HCT116 (cell line): ENCODE results near the gene DOCK11. TPM values are rescaled to one million over a fixed set of nuclear protein-coding genes. Genes with fewer than 3 reads are reported as not detected.

Experiments
- ATAC-seq: fragments of 200-7000 bp; cut with Tn5 transposase; 2 replicates; pipeline ENCODE4 v1.9.1; 2020; ENCODE audit warnings: mild to moderate bottlenecking, moderate library complexity
- BruUV-seq: library from RNA; stranded (reverse); fragments of 400-500 nt; replicated peaks from 2 replicates; lab custom pipeline; 2021; lab: Mats Ljungman, UMichigan
- CTCF ChIA-PET: fragments of 300-600 bp; sonication (Branson Sonifier 250); formaldehyde crosslinking; loops from one replicate; lab custom pipeline; 2021; ENCODE audit warnings: antibody characterized with exemption; lab: Charles Lee
- POLR2A ChIA-PET: fragments of 300-600, 350-600 bp; sonication (Branson Sonifier 250); formaldehyde crosslinking; loops from one replicate; lab custom pipeline; 2021; ENCODE audit warnings: antibody characterized with exemption; lab: Charles Lee
- RAD21 ChIA-PET, 2 experiments: fragments of 300-600 bp; sonication (Branson Sonifier 250); formaldehyde crosslinking; loops; one replicate each; lab custom pipeline; 2023; ENCODE audit warnings: low total read pairs in 2 of 2; ENCODE audit not compliant: uncharacterized antibody in 2 of 2, unreplicated experiment in 2 of 2, low non-redundant PET in 1 of 2; lab: Charles Lee
- DNase-seq: peaks from one replicate; pipeline ENCODE4 v3.0.0-alpha.2; 2010; ENCODE audit warnings: low read depth, low spot score
- H2AFZ ChIP-seq: fragments of 200-600 bp; shearing (Covaris generic), sonication (generic); 2 replicates; pipeline ENCODE4 v1.6.1; 2017; ENCODE audit warnings: low read depth, mixed run types, mixed read lengths, antibody characterized with exemption, low read length; ENCODE audit not compliant: poor library complexity, severe bottlenecking
- H3K27ac ChIP-seq: 2 replicates; pipeline ENCODE4 v1.5.1; 2012; ENCODE audit warnings: low read depth, low read length
- H3K27me3 ChIP-seq: fragments of 200-600 bp; sonication (generic); 2 replicates; pipeline ENCODE4 v1.6.1; 2016; ENCODE audit warnings: mixed run types, low read length, mixed read lengths; ENCODE audit not compliant: insufficient read depth
- H3K36me3 ChIP-seq, 2 experiments: fragments of 200-500 bp in 1 of 2; fragments of 200-600 bp in 1 of 2; sonication (Bioruptor generic) in 1 of 2; sonication (generic) in 1 of 2; 2 replicates each; pipeline versions ENCODE4 v1.5.1 to v1.6.1; 2014 to 2016; ENCODE audit warnings: low read length in 2 of 2, inconsistent platforms in 1 of 2, mixed read lengths in 1 of 2, mixed run types in 1 of 2; ENCODE audit not compliant: insufficient read depth in 2 of 2, control insufficient read depth in 1 of 2
- H3K4me1 ChIP-seq, 2 experiments: fragments of 200-600 bp in 1 of 2; sonication (generic) in 1 of 2; 2 replicates each; pipeline versions ENCODE4 v1.5.1 to v1.6.1; 2012 to 2017; ENCODE audit warnings: low read length in 2 of 2, inconsistent platforms in 1 of 2, mild to moderate bottlenecking in 1 of 2, mixed read lengths in 1 of 2, mixed run types in 1 of 2, moderate library complexity in 1 of 2; ENCODE audit not compliant: insufficient read depth in 2 of 2, control insufficient read depth in 1 of 2
- H3K4me2 ChIP-seq: fragments of 200-600 bp; sonication (generic); 2 replicates; pipeline ENCODE4 v1.6.1; 2017; ENCODE audit warnings: mixed run types, low read length, mixed read lengths
- H3K4me3 ChIP-seq, 2 experiments: fragments of 200-600 bp in 1 of 2; sonication (generic) in 1 of 2; replicated peaks in 1 of 2; 2 replicates each; pipeline ENCODE4 v1.5.1; 2011 to 2016; ENCODE audit warnings: low read length in 2 of 2, control low read depth in 1 of 2, low read depth in 1 of 2, mild to moderate bottlenecking in 1 of 2, mixed read lengths in 1 of 2, mixed run types in 1 of 2
- H3K79me2 ChIP-seq: fragments of 200-600 bp; sonication (generic); 2 replicates; pipeline ENCODE4 v1.6.1; 2017; ENCODE audit warnings: mild to moderate bottlenecking, mixed run types, low read length, moderate library complexity, mixed read lengths; ENCODE audit not compliant: insufficient read depth
- H3K9ac ChIP-seq: fragments of 200-600 bp; sonication (generic); 2 replicates; pipeline ENCODE4 v1.6.1; 2016; ENCODE audit warnings: low read length, mixed read lengths
- H3K9me2 ChIP-seq: fragments of 200-600 bp; sonication (generic), shearing (Covaris generic); 2 replicates; pipeline ENCODE4 v1.6.1; 2017; ENCODE audit warnings: mixed run types, mild to moderate bottlenecking, moderate library complexity; ENCODE audit not compliant: insufficient read depth
- H3K9me3 ChIP-seq, 2 experiments: fragments of 200-500 bp in 1 of 2; fragments of 200-600 bp in 1 of 2; sonication (Bioruptor generic) in 1 of 2; sonication (generic) in 1 of 2; 2 replicates each; pipeline ENCODE4 v1.6.1; 2014 to 2017; ENCODE audit warnings: low read length in 2 of 2, mixed read lengths in 2 of 2, inconsistent platforms in 1 of 2, low read depth in 1 of 2, mild to moderate bottlenecking in 1 of 2, mixed run types in 1 of 2, moderate library complexity in 1 of 2; ENCODE audit not compliant: control insufficient read depth in 1 of 2, insufficient read depth in 1 of 2
- H4K20me1 ChIP-seq: fragments of 200-600 bp; sonication (generic), shearing (Covaris generic); 2 replicates; pipeline ENCODE4 v1.6.1; 2017; ENCODE audit warnings: mixed run types, mild to moderate bottlenecking, moderate library complexity; ENCODE audit not compliant: insufficient read depth
- CBX3 ChIP-seq: IDR thresholded peaks from 2 replicates; pipeline ENCODE4 v1.6.1; 2012; ENCODE audit warnings: low read depth
- CEBPB ChIP-seq: IDR thresholded peaks from 2 replicates; pipeline ENCODE4 v1.6.1; 2012; ENCODE audit warnings: low read depth
- EZH2phosphoT487 ChIP-seq: fragments of 200-600 bp; IDR thresholded peaks from 2 replicates; pipeline ENCODE4 v1.6.1; 2018; ENCODE audit warnings: antibody characterized with exemption, borderline replicate concordance
- FOSL1 ChIP-seq: IDR thresholded peaks from 2 replicates; pipeline ENCODE4 v1.6.1; 2012; ENCODE audit warnings: low read depth
- POLR2A ChIP-seq: IDR thresholded peaks from 2 replicates; pipeline ENCODE4 v1.7.0; 2011; ENCODE audit warnings: borderline replicate concordance; ENCODE audit not compliant: insufficient read depth, insufficient read length; ENCODE audit errors: extremely low read depth
- POLR2AphosphoS5 ChIP-seq: IDR thresholded peaks from 2 replicates; pipeline ENCODE4 v1.6.1; 2011; ENCODE audit warnings: mild to moderate bottlenecking, low read depth, low read length, moderate library complexity
- SP1 ChIP-seq: IDR thresholded peaks from 2 replicates; pipeline ENCODE4 v1.6.1; 2012; ENCODE audit warnings: low read depth
- SRF ChIP-seq: IDR thresholded peaks from 2 replicates; pipeline ENCODE4 v1.6.1; 2012; ENCODE audit warnings: low read depth
- TCF7L2 ChIP-seq: IDR thresholded peaks from 2 replicates; pipeline ENCODE4 v1.7.0; 2011; ENCODE audit warnings: borderline replicate concordance, inconsistent platforms; ENCODE audit not compliant: insufficient read depth, insufficient read length; ENCODE audit errors: extremely low read depth
- ZFX ChIP-seq: fragments of 450-650 bp; IDR thresholded peaks from 2 replicates; pipeline ENCODE4 v1.6.1; 2017
- intact Hi-C: fragments of 100-400 bp; cut with micrococcal nuclease; formaldehyde crosslinking; loops from 2 replicates; pipeline ENCODE4 v1.10.0; 2022
- total RNA-seq: library from RNA; stranded (reverse); gene quantifications from one replicate; pipeline ENCODE4 v1.2.1, GENCODE V29; 2021; ENCODE audit not compliant: unreplicated experiment
- TF ChIP-seq, protein P1 (sequence below): IDR thresholded peaks from 2 replicates; pipeline ENCODE4 v1.6.1; 2011; ENCODE audit warnings: mild to moderate bottlenecking, low read length, moderate library complexity; ENCODE audit not compliant: insufficient replicate concordance; ENCODE audit errors: extremely low read depth
- TF ChIP-seq, protein P2 (sequence below): IDR thresholded peaks from 2 replicates; pipeline ENCODE4 v1.6.1; 2012

The DOCK11 gene
- total RNA-seq, 1 experiment from 2014 or later = 0.59 TPM

DNA sequence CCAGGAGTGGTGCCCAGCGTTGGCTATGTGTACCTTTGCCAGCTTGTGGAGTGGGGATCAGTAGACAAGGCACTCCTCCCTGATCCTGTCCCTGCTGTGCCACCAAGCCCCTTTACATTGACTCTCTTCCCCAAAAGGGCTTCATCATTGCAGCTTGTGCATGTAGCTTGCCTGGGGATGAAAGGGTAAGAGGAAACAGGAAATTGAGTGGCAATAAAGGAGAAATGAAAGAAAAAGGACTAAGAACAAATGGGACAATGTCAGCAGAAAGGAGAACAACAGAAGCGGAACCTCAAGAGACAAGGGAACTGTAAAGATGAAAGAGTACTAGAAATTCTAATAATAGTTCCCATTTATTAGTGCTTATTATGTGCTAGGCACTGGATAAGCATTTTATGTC, 223.1 kb downstream of the DOCK11 start:
- Histone ChIP-seq H3K4me1 (no peaks in the 10 kb centered on the region), H3K79me2 (no peaks in the 10 kb centered on the region), H3K4me2 (no peak overlapping the region), H3K27ac (no peak overlapping the region), H3K9ac (no peak overlapping the region), H3K36me3 (no peaks in the 10 kb centered on the region), H3K9me3 (no peaks in the 10 kb centered on the region), H2AFZ (no peak overlapping the region), H3K9me2 (no peaks in the 10 kb centered on the region), H4K20me1 (no peaks in the 10 kb centered on the region)
- ChIA-PET POLR2A (no interaction called here), CTCF (no interaction called here), RAD21 (no interaction called here)
- intact Hi-C loops = no loop called here
- no TSS peak for BruUV-seq
- DNase-seq = no peak
- ATAC-seq = no peak
- TF ChIP-seq SP1 (no peak), FOSL1 (no peak), TCF7L2 (no peak)
- TF ChIP-seq, protein P1, sequence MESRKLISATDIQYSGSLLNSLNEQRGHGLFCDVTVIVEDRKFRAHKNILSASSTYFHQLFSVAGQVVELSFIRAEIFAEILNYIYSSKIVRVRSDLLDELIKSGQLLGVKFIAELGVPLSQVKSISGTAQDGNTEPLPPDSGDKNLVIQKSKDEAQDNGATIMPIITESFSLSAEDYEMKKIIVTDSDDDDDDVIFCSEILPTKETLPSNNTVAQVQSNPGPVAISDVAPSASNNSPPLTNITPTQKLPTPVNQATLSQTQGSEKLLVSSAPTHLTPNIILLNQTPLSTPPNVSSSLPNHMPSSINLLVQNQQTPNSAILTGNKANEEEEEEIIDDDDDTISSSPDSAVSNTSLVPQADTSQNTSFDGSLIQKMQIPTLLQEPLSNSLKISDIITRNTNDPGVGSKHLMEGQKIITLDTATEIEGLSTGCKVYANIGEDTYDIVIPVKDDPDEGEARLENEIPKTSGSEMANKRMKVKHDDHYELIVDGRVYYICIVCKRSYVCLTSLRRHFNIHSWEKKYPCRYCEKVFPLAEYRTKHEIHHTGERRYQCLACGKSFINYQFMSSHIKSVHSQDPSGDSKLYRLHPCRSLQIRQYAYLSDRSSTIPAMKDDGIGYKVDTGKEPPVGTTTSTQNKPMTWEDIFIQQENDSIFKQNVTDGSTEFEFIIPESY = no peak
- TF ChIP-seq, protein P2, sequence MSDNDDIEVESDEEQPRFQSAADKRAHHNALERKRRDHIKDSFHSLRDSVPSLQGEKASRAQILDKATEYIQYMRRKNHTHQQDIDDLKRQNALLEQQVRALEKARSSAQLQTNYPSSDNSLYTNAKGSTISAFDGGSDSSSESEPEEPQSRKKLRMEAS = no peak
- TF ChIP-seq, all 23 proteins: peak for 0
- Histone ChIP-seq H3K27me3 (no peaks in the 10 kb centered on the region), H3K4me3 (no peak overlapping the region)

DNA sequence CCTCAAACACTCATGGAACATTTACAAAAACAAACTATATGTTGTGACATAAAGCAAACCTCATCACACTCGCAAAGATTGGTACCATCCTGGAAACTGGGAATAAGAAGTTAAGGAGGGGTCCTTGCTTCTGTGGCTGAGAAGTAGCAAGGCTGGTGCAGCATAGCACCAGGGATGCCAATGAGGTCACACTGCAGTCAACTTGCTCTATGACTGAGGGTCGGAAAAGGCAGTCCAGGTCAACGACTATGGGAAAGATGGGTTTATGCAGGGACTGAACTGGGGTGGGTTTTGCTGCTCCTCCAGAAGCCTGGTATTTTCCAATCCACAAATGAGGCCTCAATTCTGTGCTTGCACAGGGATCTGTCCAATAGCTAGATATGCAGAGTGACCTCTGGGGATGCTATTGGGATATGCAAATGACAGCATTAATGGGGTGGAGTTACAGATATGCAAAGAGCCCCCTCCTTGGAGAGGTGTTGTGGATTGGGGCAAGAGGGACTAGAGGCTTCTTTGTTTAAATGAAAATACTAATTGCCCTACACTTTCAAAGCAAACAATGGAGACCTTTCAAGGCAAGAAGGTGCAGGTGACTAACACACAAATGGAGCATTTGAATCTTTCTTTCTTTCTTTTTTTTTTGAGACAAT, 224.6 kb downstream of the DOCK11 start:
- Histone ChIP-seq H3K36me3 (no peaks in the 10 kb centered on the region), H3K79me2 (no peaks in the 10 kb centered on the region), H2AFZ (no peak overlapping the region), H4K20me1 (no peaks in the 10 kb centered on the region), H3K4me3 (no peak overlapping the region), H3K9ac (no peak overlapping the region), H3K9me3 (no peaks in the 10 kb centered on the region), H3K4me1 (peaks cover 0 to 8% of the 10 kb centered on the region in 2 experiments; a peak in 3 of 4 replicates), H3K27me3 (no peaks in the 10 kb centered on the region), H3K9me2 (no peaks in the 10 kb centered on the region), H3K4me2 (no peak overlapping the region), H3K27ac (no peak overlapping the region)
- no TSS peak for BruUV-seq
- ChIA-PET RAD21 (no interaction called here), CTCF (no interaction called here), POLR2A (no interaction called here)
- TF ChIP-seq SRF (no peak), ZFX (no peak), POLR2A (no peak), TCF7L2 (no peak), CBX3 (no peak), EZH2phosphoT487 (no peak), POLR2AphosphoS5 (no peak), FOSL1 (no peak), CEBPB (no peak)
- TF ChIP-seq, protein P1 = no peak
- TF ChIP-seq, protein P2 = no peak
- intact Hi-C loops = no loop called here
- DNase-seq = no peak
- ATAC-seq = no peak
